Stimulated activated CD4-positive, alpha-beta T cell treated with anti-CD3 and anti-CD28 coated beads, Interleukin-1b, Interleukin-23, amount 100 ng/mL, for 48 hours (primary cell): ENCODE measurements around the gene GCDH.
"Not testable (repeated sequence)": the region's sequence is repeated elsewhere in the genome, so short reads cannot be mapped to it uniquely, and the experiment has no call there.

Experiments
- DNase-seq: peaks from one replicate; pipeline ENCODE4 v3.0.0-alpha.2; 2020

GCDH gene

DNA sequence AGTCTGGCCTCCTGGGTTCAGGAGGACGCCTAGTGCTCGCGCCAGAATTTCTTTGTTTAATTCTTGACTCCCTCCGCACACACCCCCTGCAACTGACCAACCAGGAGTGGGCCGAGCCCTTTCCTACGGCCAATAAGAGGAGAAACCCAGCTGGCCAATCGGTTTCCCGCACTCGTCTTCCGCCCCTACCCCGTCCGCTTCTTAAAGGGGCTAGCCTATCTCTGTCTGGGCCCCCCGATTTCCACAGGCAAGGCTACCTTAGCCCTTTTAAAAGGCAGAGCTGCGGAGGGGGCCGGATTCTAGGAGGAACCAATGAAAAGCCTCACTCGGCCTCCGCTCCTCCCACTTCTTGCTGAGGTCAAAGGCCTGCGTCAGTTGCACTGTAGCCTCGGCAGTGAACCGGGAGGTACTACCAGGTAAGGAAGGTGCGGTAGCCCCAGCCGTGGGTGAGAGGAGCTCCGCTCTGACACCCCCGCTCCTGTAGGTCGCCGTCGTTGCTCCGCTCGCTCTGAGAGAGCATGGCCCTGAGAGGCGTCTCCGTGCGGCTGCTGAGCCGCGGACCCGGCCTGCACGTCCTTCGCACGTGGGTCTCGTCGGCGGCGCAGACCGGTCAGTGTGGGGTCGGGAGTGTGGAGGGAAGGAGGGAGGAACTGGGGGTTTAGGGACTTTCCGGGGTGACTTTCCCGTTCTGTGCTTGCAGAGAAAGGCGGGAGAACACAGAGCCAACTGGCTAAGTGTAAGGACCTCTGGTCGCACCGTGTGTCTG, at the start of gene GCDH:
Gene GCDH, plus strand, starts transcription at position 374 of the 766 bp plus-strand sequence. Its CDS starts 145 bp downstream, at position 519.
- peak; percentile 98 for DNase-seq

DNA sequence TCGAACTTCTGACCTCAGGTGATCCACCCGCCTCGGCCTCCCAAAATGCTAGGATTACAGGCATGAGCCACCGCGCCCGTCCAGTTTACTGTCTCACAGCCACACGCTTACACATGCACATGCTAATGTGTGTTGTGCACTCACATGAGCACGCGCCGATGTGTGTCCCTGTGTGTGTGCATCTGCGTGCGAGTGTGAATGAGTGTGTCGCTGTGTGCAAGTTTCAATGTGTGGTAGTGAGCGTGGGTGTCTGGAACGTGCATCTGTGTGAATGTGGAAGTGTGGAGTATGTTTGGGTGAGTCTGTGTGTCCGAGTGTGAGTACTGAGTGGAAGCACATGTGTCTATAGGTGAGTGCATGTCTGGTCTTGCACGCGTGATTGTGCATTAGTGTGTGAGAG, 48.4 kb upstream of the GCDH start:
- no peak for DNase-seq

DNA sequence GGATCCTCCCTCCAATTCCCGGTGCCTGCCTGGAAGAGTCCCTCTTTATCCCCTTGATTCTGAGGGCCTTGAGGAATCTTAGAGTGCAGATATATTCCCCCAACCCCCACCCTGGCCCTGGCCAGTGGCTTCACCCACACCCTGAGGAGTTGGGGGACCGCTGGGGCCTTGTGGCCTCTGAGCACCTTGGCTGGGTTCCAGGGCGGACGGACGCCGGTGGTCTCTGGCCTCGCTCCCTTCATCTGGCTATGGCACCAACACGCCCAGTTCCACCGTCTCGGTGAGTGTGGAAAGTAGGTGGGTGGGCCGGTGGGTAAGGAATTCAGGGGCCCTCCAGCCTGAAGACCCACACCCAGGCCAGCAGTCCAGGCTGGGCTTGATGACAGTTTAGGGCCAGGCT, 47.6 kb upstream of the GCDH start:
- no peak for DNase-seq

DNA sequence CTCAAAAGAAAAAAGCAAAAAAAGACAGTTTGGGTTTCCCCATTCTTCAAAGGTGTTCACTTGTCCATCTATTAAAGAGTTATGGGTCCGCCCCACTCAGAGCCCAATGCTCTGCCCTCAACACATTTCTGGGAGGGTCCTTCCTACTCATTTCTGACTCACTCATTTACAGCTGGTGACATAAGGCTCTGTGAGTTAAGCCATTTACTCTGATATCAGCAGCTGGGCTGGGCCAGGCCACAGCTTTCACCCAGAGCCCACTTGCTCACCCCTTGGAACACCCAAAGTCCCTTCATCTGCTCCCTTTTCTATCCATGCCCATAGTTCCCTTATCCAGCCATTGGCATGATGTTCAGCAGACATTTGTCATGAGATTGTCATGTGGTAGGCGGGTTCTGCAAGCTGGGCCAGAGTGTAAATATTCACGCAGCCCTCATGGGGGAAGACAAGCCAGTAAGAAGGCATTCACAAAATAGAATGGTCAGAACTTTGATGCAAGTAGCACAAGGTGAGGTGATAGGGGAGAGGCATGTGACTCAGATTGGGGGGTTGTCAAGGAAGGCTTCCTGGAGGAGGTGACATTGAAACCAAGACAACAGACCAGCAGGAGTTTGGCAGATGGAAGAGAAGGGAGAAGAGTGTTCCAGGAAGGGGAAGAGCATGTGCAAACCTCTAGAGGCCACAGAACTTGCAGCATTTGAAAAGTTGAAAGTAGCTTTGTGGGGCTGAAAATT, 46.8 kb upstream of the GCDH start:
- no peak for DNase-seq

DNA sequence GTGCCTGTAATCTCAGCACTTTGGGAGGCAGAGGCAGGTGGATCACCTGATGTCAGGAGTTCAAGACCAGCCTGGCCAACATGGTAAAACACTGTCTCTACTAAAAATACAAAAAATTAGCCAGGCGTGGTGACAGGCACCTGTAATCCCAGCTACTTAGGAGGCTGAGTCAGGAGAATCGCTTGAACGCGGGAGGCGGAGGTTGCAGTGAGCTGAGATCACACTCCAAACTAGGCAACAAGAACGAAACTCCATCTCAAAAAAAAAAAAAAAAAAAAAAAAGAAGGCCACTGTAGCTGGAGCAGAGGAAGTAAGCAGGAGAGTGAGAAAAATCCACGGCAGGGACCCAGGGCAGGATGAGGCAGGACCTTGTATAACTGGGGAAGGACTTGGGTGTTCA, 44.3 kb upstream of the GCDH start:
- DNase-seq, result not testable (repeated sequence)

DNA sequence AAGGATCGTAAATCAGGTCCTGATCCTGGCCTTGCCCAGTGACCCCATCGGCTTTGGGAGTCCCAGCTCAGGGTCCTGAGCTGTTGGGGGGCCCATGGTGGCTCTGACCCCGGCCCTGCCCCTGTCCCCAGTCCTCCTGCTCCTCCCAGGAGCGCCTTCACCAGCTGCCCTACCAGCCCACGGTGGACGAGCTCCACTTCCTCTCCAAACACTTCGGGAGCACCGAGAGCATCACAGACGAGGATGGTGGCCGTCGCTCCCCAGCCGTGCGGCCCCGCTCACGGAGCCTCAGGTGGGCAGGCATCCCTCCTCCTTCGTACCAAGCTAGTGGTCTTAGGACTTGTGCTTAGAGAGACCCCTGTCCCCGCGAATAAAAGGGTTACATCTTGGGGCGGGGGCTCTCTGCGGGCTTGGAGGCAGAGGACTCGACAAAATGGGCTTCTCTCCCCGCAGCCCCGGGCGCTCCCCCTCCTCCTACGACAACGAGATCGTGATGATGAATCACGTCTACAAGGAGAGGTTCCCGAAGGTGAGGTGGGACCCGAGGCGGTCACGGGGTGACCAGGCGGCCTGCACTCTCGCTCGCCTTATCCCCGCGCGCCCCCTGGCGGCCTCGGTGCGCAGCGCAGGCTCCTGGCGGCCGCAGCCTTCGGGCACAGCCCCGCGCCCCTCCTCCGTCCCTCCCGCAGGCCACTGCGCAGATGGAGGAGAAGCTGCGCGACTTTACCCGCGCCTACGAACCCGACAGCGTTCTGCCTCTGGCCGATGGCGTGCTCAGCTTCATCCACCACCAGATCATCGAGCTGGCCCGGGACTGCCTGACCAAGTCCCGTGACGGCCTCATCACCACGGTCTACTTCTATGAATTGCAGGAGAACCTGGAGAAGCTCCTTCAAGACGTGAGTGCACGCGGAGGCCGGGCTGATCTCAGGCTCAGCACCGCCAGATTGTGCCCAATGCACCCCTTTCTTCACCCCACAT, 43.5 kb upstream of the GCDH start:
- DNase-seq, result peak; percentile 86

DNA sequence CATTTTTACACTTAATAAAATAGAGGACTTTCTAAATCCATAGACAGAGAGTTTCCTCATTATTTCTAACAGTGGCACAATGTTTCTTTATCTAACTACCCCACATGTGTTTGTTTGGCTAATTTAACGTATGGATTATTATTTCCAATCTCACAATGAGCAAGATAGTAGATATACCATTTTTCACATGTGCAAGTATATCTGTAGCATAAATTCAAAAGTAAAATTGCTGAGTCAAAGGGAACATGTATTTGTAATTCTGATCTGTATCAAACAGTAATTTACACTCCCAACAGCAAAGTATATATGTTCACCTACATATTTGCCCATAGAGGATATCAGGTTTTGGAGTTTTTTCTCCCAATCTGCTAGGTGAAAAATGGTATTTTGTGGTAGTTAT, 34.3 kb upstream of the GCDH start:
- no peak for DNase-seq

DNA sequence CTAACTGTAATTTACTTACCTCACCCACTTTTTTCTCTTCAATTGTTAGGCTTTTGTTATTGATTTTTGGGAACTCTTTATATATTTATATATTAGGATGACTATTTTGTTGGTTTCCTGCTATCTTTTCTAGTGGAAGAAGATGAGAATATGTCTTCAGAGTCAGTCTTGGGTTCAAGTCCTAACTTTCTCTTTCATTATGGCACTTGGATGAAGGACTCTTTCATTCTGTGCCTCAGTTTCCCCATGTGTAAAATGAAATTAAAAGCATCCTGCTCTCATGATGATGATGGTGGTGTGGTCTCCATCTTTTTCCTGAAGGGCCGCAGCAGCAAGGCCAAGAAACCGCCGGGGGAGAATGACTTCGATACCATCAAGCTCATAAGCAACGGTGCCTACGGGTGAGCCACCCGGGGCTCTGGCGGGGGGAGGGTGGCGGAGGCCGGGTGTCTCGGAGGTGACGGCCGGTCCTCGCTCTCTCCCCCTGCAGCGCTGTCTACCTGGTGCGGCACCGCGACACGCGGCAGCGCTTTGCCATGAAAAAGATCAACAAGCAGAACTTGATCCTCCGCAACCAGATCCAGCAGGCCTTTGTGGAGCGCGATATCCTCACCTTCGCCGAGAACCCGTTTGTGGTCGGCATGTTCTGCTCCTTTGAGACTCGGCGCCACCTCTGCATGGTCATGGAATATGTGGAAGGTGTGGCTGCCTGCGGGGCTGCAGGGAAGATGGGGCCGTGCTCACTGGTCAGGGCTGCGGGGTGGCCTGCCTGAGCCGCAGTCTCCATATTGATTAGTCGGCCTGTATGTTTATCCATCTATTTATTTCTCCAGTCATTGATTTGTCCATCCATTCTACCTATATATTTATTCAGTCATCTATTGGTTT, 32.7 kb upstream of the GCDH start:
- DNase-seq, result no peak

DNA sequence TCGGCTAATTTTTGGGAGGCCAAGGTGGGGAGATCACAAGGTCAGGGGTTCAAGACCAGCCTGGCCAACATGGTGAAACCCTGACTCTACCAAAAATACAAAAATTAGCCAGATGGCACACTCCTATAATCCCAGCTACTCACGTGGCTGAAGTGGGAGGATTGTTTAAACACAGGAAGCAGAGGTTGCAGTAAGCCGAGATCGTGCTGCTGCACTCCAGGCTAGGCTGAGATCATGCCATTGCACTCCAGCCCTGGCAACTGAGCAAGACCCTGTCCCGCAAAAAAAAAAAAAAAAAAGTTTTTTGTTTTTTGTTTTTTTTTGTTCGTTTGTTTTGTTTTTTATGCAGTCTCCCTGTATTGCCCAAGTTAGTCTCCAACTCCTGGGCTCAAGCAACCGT, 31.4 kb upstream of the GCDH start:
- DNase-seq, result no peak

DNA sequence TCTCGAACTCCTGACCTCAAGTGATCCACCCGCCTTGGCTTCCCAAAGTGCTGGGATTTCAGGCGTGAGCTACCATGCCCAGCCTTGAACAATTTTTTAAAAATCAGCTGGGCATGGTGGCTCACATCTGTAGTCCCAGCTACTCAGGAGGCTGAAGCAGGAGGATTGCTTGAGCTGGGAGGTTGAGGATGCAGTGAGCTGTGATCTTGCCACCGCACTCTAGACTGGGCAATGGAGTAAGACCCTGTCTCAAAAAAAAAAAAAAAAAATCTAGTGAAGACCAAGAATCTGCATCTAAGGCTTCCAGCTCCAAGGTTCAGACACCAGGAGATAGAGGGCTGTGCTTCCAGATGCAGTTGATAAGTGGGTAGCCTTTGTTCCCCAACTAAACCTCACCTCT, 26.8 kb upstream of the GCDH start:
- no peak for DNase-seq

DNA sequence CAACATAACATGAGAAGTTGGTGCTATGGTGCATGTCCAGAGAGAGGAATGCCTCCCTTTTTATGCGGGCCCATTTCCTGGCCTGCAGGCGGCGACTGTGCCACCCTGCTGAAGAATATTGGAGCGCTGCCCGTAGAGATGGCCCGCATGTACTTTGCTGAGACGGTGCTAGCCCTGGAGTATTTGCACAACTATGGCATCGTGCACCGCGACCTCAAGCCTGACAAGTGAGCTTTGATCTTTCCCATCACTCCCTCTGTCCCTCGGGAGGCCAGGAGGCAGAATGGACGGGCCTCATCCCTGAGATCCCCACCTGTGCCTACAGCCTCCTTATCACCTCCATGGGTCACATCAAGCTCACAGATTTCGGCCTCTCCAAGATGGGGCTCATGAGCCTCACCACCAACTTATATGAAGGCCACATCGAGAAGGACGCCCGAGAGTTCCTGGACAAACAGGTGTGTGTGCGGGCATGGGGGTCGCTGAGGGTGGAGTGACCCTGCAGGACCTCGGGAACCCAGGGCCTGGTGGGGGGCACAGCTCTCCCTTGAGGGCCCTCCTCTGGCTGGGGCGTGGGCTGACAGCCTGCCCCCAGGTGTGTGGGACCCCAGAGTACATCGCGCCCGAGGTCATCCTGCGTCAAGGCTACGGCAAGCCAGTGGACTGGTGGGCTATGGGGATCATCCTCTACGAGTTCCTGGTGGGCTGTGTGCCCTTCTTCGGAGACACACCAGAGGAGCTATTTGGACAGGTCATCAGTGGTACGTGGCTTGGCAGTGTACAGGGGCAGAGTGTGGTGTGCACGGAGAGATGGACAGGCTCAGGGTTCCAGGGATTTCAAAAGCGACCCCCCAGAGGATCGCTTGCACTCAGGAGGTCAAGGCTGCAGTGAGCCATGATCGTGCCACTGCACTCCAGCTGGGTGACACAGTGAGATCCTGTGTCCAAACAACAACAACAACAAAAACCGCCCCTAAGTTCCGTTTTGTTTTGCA, 25.9 kb upstream of the GCDH start:
- no peak for DNase-seq

DNA sequence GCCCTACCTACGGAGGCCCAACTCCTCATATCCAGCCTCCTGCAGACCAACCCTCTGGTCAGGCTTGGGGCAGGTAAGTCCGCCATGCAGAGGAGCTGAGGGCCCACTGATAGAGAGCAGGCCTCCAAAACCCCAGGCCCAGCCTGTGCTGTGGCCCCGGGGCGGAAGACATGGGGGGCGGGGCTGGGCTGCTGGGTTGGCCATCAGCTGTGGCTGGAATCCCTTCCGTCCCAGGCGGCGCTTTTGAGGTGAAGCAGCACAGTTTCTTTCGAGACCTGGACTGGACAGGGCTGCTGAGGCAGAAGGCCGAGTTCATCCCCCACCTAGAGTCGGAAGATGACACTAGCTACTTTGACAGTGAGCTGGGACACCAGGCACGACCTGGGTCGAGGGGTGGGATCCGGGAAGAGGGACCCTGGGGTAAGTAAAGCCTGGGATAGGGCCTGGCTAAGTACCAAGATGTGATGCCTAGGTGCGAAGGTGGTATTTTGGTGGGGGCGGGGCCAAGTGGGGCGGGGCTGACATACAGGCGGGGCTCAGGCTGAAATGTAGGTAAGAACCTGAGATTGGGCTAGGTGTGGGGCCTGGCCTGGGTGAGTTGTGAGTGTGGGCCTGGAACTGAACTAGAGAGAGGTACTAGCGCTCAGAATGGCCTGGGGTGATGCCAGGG, 25.1 kb upstream of the GCDH start:
- DNase-seq, result no peak

DNA sequence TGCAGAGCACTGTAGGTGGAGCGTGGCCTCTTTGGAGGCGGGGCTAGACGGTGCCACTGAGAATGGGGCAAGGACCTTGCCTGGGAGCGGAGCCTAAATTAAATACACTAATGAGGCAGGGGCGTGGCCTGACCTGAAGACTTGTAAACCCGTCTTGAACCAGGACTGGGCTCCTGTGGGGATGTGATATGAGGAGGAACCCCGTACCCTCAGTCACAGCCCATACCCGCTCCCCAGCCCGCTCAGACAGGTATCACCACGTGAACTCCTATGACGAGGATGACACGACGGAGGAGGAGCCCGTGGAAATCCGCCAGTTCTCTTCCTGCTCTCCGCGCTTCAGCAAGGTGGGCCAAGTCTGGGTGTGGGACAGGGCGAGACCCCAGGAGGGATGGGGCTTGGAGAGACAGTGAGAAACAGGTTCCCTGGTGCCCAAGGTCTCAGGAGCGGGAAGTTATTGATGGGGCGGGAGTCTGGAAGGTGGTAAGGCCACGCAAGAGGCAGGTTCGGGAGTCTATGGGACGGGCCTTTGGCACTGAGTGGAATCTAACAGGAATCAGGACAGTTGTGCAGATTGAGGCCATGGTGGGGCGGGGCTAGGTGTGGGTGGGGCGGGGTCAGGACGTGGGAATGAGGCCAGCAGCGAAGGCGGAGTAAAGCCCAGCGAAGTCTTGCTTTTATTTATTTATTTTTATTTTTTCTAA, 24.4 kb upstream of the GCDH start:
- no peak for DNase-seq

DNA sequence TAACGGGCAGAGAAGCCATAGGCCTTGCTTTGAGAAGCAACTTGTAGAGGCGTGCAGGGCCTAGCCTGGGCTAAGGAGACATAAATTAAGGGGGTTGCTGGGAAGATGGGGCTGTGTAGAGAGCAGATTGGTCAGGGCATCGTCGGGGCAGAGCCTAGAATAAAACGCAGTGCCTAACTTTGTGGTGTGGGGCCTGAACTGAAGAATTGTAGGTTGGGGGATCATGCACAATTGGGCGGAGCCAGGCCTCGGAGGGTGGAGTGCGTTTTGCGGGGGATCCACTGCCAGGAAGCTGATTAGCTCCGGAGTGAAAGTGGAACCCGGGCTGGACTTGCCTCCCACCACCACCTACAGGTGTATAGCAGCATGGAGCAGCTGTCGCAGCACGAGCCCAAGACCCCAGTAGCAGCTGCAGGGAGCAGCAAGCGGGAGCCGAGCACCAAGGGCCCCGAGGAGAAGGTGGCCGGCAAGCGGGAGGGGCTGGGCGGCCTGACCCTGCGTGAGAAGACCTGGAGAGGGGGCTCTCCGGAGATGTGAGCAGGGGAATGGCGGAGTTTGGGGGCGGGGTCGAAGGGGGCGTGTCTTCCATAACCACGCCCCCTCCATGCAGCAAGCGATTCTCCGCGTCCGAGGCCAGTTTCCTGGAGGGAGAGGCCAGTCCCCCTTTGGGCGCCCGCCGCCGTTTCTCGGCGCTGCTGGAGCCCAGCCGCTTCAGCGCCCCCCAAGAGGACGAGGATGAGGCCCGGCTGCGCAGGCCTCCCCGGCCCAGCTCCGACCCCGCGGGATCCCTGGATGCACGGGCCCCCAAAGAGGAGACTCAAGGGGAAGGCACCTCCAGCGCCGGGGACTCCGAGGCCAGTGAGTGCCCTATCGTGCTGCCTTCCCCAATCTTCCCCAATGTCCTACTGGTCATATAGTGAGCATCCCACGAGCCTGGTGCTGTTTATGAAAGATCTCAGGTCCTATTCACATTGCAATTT, 23.6 kb upstream of the GCDH start:
- peak; percentile 71 for DNase-seq

DNA sequence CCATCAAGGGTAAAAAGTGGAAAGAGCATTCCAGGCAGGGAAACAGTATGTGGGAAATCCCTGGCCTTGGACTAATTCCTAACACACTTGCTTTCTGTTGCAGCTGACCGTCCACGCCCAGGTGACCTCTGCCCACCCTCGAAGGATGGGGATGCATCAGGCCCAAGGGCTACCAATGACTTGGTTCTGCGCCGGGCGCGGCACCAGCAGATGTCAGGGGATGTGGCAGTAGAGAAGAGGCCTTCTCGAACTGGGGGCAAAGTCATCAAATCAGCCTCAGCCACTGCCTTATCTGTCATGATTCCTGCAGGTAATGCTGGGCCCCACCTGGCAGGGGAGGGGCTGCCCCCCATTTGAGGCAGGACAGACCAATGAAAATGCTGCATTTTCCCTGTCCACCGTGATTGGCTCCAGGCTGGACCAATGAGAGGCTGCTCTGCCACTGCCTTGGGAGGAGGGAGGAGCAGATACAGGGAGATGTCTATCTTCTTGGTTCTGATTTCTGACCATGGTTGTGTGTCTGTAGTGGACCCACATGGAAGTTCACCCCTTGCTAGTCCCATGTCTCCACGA, 22.3 kb upstream of the GCDH start:
- DNase-seq, result peak; percentile 40

DNA sequence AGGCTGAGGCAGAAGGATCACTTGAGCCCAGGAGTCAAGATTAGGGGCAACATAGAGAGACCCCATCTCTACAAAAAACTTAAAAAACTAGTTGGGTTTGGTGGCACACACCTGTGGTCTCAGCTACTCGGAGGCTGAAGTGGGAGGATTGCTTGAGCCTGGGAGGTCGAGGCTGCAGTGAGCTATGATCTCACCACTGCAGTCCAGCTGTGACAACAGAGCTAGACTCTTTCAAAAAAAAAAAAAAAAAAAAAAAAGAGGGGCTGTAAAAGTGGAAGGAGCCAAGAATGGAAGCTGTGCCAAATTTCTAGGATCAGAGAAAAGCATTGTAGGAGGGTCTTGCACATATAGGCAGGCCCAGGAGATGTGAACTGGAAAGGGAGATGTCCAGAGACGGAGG, 19.3 kb upstream of the GCDH start:
- no peak for DNase-seq

DNA sequence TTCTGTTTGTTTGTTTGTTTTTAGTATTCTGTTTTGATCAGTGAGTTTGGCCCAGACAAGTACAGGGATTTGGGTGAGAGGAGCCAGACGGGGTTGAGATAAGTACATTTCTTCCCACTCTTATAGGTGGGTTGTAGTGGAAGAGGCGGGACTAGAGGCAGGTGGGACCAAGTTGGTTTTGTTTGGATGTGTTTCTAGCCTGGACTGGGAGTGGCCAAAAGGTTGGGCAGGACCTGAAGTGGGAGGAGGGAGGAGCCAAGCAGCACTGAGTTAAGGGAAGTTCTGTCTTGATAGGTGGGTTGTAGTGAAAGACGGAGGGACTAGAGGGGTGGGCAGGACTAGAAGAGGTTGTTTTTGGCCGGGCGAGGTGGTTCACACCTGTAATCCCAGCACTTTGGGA, 18.7 kb upstream of the GCDH start:
- no peak for DNase-seq
